22Rv1 (cell line): ENCODE results near the gene TLR5.

Experiments
- H3K27ac ChIP-seq: fragments of 450-650 bp; 2 replicates; pipeline ENCODE4 v1.5.1; 2017
- ZFX ChIP-seq: fragments of 450-650 bp; IDR thresholded peaks from 2 replicates; pipeline ENCODE4 v1.6.1; 2017; ENCODE audit warnings: antibody characterized with exemption, borderline replicate concordance
- TF ChIP-seq, protein P1 (sequence below): fragments of 450-650 bp; IDR thresholded peaks from 2 replicates; pipeline ENCODE4 v1.5.1; 2017; ENCODE audit warnings: mild to moderate bottlenecking

The TLR5 gene

DNA sequence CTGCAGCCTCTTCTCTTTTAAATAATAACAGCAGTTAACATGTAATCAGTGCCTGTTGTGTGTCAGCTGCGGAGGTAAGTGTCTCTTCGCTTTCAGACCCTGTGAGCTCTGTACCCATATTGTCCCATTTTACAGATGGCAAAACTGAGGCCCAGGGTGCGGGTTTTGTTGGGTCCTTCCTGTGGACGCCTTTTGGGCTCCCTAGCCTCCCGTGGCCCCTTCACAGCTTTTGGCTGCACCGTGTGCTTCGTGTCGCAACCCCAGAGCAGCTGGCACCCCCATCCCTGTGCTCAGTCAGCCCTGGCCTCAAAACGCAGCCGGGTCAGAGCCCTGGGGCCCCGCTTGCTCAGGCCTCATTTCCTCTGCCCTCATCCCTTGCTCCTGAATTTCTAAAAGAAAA, 53.8 kb downstream of the TLR5 start:
- no peak for TF ChIP-seq ZFX
- TF ChIP-seq, protein P1, sequence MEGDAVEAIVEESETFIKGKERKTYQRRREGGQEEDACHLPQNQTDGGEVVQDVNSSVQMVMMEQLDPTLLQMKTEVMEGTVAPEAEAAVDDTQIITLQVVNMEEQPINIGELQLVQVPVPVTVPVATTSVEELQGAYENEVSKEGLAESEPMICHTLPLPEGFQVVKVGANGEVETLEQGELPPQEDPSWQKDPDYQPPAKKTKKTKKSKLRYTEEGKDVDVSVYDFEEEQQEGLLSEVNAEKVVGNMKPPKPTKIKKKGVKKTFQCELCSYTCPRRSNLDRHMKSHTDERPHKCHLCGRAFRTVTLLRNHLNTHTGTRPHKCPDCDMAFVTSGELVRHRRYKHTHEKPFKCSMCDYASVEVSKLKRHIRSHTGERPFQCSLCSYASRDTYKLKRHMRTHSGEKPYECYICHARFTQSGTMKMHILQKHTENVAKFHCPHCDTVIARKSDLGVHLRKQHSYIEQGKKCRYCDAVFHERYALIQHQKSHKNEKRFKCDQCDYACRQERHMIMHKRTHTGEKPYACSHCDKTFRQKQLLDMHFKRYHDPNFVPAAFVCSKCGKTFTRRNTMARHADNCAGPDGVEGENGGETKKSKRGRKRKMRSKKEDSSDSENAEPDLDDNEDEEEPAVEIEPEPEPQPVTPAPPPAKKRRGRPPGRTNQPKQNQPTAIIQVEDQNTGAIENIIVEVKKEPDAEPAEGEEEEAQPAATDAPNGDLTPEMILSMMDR = no peak
- H3K27ac ChIP-seq = no peak overlapping the region

DNA sequence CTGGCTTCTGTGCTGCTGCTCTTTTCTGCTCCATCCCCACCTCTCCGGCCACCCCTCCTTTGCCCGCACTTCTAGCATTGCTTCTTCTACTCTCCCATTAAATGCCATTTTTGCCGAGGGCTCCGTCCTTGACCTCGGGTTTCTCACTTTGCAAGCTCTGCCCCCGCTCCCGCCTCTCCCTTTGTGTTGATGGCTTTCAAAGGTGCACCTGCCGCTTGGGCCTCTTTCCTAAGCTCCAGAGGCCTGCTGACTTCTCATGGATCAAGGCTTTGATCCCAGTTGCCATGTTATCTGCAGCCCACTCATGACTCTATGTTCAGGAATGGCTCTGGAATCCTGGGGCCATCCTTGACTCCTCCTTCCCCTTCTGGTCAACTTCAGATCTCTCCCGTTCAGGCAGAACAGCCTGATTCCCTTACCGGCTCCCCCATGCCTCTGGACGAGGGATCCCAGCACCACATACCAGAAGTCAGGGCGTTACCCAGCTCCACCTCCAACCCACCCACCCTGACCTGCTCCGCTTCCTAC, 54.3 kb downstream of the TLR5 start:
- TF ChIP-seq, protein P1 = no peak
- TF ChIP-seq ZFX = no peak
- H3K27ac ChIP-seq = no peak overlapping the region

DNA sequence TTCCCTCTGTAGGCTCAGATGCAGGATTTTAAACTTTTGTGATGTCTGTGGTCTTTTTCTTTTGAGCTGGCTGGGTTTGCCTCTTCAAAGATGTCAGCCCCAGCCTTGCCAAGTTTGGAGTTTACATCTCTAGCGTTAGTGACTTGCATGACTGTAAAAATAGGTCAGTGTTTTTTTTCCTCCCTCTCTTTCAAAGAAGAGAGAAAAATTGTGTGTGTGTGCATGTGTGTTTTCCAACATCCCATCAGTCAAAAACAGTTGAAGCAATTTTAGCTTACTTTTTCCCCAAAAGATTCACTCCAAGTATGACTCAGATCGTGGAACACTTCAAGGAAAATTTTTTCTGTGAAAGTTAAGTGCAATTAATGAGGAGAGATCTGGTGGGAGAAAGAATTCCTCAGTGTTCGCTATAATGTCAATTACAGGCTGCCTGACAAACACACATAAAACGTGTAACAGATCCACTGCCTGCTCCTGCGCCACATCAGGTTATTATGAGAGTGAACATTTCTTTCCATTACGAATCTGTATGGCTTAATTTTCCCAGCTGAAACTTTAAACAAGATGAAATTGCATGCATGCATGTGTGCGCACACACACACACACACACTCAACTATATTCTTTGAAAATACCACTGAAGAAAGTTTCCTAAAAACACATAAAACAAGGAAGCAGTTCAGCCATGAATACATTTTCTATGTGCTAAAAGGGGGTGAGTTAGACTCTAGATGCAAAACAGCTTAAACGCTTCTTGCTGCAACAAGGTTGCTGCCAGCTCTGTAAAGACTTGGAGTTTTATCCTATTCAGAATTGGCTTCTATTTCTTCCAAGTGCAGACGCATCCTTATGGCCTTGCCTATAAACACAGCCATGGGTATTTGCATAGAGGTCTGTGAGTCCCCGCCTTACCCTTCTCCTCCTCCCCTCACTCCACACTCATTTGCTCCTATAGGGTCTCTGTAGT, 55.5 kb downstream of the TLR5 start:
- H3K27ac ChIP-seq = no peak overlapping the region
- TF ChIP-seq, protein P1 = no peak
- TF ChIP-seq ZFX = no peak

DNA sequence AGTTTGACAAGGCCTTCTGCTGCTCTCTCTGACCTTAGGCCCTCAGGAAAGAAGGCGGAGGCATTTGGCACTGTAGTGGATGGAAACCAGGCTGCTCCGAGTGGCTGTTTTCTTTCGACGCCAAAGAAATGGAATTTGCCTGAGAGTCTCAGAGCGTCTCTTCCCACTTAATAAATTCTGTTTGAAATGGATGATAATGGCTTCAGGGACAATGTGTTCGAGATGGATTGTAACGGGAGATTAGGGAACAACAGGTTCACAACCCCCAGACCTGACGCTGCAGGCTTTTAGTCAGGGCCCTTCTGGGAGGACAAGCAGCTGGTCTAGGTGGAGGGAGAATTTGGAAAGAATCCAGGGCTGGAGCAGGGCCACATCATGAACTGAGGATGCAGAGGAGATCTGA, 58.6 kb downstream of the TLR5 start:
- no peak overlapping the region for H3K27ac ChIP-seq
- no peak for TF ChIP-seq ZFX
- TF ChIP-seq, protein P1 = no peak

- TF ChIP-seq, protein P1 = no peak
- TF ChIP-seq ZFX = no peak
- H3K27ac ChIP-seq = no peak overlapping the region
Measured at GRCh38 chr1:223083831-223084230, 59.2 kb downstream of the TLR5 start.

DNA sequence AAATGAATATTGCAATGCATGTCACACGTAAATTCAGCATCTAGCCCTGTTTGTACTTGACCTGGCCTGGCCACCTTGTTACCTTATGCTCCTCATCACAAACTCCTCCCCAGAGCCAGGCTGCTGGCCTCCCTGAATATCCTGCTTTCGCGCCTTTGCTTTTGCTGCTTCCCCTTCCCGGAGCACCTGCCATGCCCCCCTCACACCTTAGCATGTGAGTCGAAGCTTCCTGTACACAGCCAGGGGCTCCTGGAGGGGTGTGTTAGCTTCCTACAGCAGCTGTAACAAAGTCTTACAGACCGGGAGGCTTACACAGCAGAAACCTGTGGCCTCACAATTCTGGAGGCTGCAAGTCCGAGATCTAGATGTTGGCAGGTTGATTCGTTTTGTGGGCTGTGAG, 60.1 kb downstream of the TLR5 start:
- H3K27ac ChIP-seq = no peak overlapping the region
- TF ChIP-seq ZFX = no peak
- TF ChIP-seq, protein P1 = no peak
